ENCODE results near the gene DLX3. TPM values are rescaled to one million over a fixed set of nuclear protein-coding genes. Genes with fewer than 3 reads are reported as not detected.

The DLX3 gene
- total RNA-seq, 1 experiment from 2014 or later: not detected

- intact Hi-C loops (cut with micrococcal nuclease; ENCODE audit: unreplicated experiment): no loop called here
- Histone ChIP-seq H3K36me3 (ENCODE audit: insufficient read depth, low read length, poor library complexity, severe bottlenecking) (no peaks in the 10 kb centered on the region), H3K27ac (ENCODE audit: low read depth, low read length, poor library complexity, severe bottlenecking) (no peak overlapping the region), H3K4me3 (ENCODE audit: low read depth, low read length, poor library complexity, severe bottlenecking) (no peak overlapping the region), H3K4me1 (ENCODE audit: insufficient read depth, low read length, poor library complexity, severe bottlenecking) (no peaks in the 10 kb centered on the region), H3K27me3 (replicated peaks; ENCODE audit: insufficient read depth, low read depth, low read length, poor library complexity) (peaks cover 2% of the 10 kb centered on the region), H3K9me3 (ENCODE audit: low read depth, low read length, poor library complexity, severe bottlenecking) (no peaks in the 10 kb centered on the region)
- CTCF ChIA-PET: no interaction called here
- DNase-seq (ENCODE audit: low spot score): no peak
- POLR2A ChIA-PET (ENCODE audit: low non-redundant PET): no interaction called here
- BruUV-seq (replicated peaks): no TSS peak
- no peak for TF ChIP-seq EZH2 (IDR thresholded peaks at IDR 0.05; ENCODE audit: borderline replicate concordance, low read depth, low read length, poor library complexity, severe bottlenecking)
- TF ChIP-seq, protein P1, sequence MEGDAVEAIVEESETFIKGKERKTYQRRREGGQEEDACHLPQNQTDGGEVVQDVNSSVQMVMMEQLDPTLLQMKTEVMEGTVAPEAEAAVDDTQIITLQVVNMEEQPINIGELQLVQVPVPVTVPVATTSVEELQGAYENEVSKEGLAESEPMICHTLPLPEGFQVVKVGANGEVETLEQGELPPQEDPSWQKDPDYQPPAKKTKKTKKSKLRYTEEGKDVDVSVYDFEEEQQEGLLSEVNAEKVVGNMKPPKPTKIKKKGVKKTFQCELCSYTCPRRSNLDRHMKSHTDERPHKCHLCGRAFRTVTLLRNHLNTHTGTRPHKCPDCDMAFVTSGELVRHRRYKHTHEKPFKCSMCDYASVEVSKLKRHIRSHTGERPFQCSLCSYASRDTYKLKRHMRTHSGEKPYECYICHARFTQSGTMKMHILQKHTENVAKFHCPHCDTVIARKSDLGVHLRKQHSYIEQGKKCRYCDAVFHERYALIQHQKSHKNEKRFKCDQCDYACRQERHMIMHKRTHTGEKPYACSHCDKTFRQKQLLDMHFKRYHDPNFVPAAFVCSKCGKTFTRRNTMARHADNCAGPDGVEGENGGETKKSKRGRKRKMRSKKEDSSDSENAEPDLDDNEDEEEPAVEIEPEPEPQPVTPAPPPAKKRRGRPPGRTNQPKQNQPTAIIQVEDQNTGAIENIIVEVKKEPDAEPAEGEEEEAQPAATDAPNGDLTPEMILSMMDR (conservative IDR thresholded peaks at IDR 0.05; ENCODE audit: low read depth, low read length): no peak
Measured at GRCh38 chr17:49957350-49957749, 37.7 kb downstream of the DLX3 start.

GRCh38 chr17:49956780-49957179 lies 38.2 kb downstream of the DLX3 start:
- no peaks in the 10 kb centered on the region for H3K36me3 ChIP-seq (ENCODE audit: insufficient read depth, low read length, poor library complexity, severe bottlenecking)
- no peak overlapping the region for H3K27ac ChIP-seq (ENCODE audit: low read depth, low read length, poor library complexity, severe bottlenecking)
- no peaks in the 10 kb centered on the region for H3K27me3 ChIP-seq (replicated peaks; ENCODE audit: insufficient read depth, low read depth, low read length, poor library complexity)
- CTCF ChIA-PET: no interaction called here
- no peaks in the 10 kb centered on the region for H3K9me3 ChIP-seq (ENCODE audit: low read depth, low read length, poor library complexity, severe bottlenecking)
- DNase-seq (ENCODE audit: low spot score): no peak
- BruUV-seq (replicated peaks): no TSS peak
- POLR2A ChIA-PET (ENCODE audit: low non-redundant PET): no interaction called here
- intact Hi-C loops (cut with micrococcal nuclease; ENCODE audit: unreplicated experiment): no loop called here
- TF ChIP-seq, protein P1 (conservative IDR thresholded peaks at IDR 0.05; ENCODE audit: low read depth, low read length): no peak
- TF ChIP-seq EZH2 (IDR thresholded peaks at IDR 0.05; ENCODE audit: borderline replicate concordance, low read depth, low read length, poor library complexity, severe bottlenecking): no peak
- no peak overlapping the region for H3K4me3 ChIP-seq (ENCODE audit: low read depth, low read length, poor library complexity, severe bottlenecking)
- H3K4me1 ChIP-seq (ENCODE audit: insufficient read depth, low read length, poor library complexity, severe bottlenecking): no peaks in the 10 kb centered on the region

DNA sequence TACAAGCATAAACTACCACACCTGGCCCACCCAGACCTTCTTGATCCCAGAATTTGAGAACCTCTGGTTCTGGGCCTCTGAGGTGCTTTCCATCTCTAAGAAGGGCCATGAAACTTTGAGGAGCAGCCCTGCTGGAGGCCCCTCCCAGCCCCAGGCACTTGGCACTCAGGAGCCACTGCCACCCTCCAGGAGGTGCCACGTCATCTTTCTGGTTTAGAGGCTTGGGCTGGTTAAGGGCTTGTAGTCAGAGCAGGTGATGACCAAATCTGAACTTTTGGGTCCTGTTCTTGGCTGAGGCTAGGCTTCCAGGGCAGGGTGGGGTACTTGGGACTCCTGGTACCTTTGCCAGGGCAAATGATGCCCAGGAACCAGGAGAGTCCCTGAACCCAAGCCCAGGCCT lies 39.9 kb downstream of the DLX3 start:
- H3K9me3 ChIP-seq (ENCODE audit: low read depth, low read length, poor library complexity, severe bottlenecking): no peaks in the 10 kb centered on the region
- no peaks in the 10 kb centered on the region for H3K4me1 ChIP-seq (ENCODE audit: insufficient read depth, low read length, poor library complexity, severe bottlenecking)
- no peak for DNase-seq (ENCODE audit: low spot score)
- BruUV-seq (replicated peaks): no TSS peak
- no peak overlapping the region for H3K4me3 ChIP-seq (ENCODE audit: low read depth, low read length, poor library complexity, severe bottlenecking)
- ChIA-PET CTCF (no interaction called here), POLR2A (ENCODE audit: low non-redundant PET) (no interaction called here)
- intact Hi-C loops (cut with micrococcal nuclease; ENCODE audit: unreplicated experiment): no loop called here
- H3K36me3 ChIP-seq (ENCODE audit: insufficient read depth, low read length, poor library complexity, severe bottlenecking): no peaks in the 10 kb centered on the region
- TF ChIP-seq, protein P1 (conservative IDR thresholded peaks at IDR 0.05; ENCODE audit: low read depth, low read length): no peak
- TF ChIP-seq EZH2 (IDR thresholded peaks at IDR 0.05; ENCODE audit: borderline replicate concordance, low read depth, low read length, poor library complexity, severe bottlenecking): no peak
- H3K27me3 ChIP-seq (replicated peaks; ENCODE audit: insufficient read depth, low read depth, low read length, poor library complexity): no peaks in the 10 kb centered on the region
- H3K27ac ChIP-seq (ENCODE audit: low read depth, low read length, poor library complexity, severe bottlenecking): no peak overlapping the region

Measured in A673 (cell line).